B cell (primary cell): ENCODE data around the gene COMT. TPM values are rescaled to one million over a fixed set of nuclear protein-coding genes. Genes with fewer than 3 reads are reported as not detected.

Source experiments
- ATAC-seq: fragments of 200-7000 bp; cut with Tn5 transposase; one replicate; pipeline ENCODE4 v1.10.0; 2021; ENCODE audit warnings: low read depth, mild to moderate bottlenecking, moderate number of reproducible peaks, moderate library complexity
- CTCF ChIA-PET: fragments of 350-600 bp; sonication (Branson Sonifier 250); formaldehyde crosslinking; loops from one replicate; lab custom pipeline; 2021; ENCODE audit warnings: antibody characterized with exemption, inconsistent platforms; lab: Charles Lee
- POLR2A ChIA-PET: fragments of 350-600 bp; sonication (Branson Sonifier 250); formaldehyde crosslinking; loops from one replicate; lab custom pipeline; 2021; ENCODE audit warnings: antibody characterized with exemption; lab: Charles Lee
- DNase-seq: peaks from one replicate; pipeline ENCODE4 v3.0.0; 2013
- H2AFZ ChIP-seq: 2 replicates; pipeline ENCODE4 v1.6.1; 2012; ENCODE audit warnings: mild to moderate bottlenecking, low read depth, low read length; ENCODE audit not compliant: insufficient read depth, poor library complexity, severe bottlenecking
- H3K27ac ChIP-seq, 2 donors: 1 replicate in 1 of 2; 2 replicates in 1 of 2; pipeline ENCODE4 v1.5.1; 2012 to 2013; ENCODE audit warnings: low read length in 2 of 2, mild to moderate bottlenecking in 2 of 2, moderate library complexity in 1 of 2
- H3K27me3 ChIP-seq, 4 experiments: fragments of 200-600 bp in 1 of 4; sonication (generic) in 1 of 4; replicated peaks in 1 of 4; 1 replicate in 2 of 4; 2 replicates in 2 of 4; pipeline versions ENCODE4 v1.6.1 to v1.7.0; 2013 to 2016; ENCODE audit warnings: low read length in 3 of 4, mild to moderate bottlenecking in 2 of 4, mixed read lengths in 1 of 4, moderate library complexity in 1 of 4; ENCODE audit not compliant: insufficient read depth in 4 of 4, control insufficient read depth in 3 of 4; ENCODE audit errors: control extremely low read depth in 1 of 4
- H3K36me3 ChIP-seq, 2 experiments: replicated peaks in 1 of 2; 1 replicate in 1 of 2; 2 replicates in 1 of 2; pipeline versions ENCODE4 v1.6.1 to v1.7.1; 2013; ENCODE audit warnings: low read length in 1 of 2; ENCODE audit not compliant: insufficient read depth in 2 of 2, control insufficient read depth in 1 of 2; ENCODE audit errors: control extremely low read depth in 1 of 2, extremely low read depth in 1 of 2
- H3K4me1 ChIP-seq, 2 donors: fragments of 200-600 bp in 1 of 2; sonication (generic) in 1 of 2; 1 replicate in 1 of 2; 2 replicates in 1 of 2; pipeline versions ENCODE4 v1.5.1 to v1.6.1; 2013 to 2017; ENCODE audit warnings: low read length in 2 of 2; ENCODE audit not compliant: control insufficient read depth in 2 of 2, insufficient read depth in 2 of 2
- H3K4me2 ChIP-seq: replicated peaks from 2 replicates; pipeline ENCODE3; 2012; ENCODE audit warnings: mild to moderate bottlenecking, low read depth, low read length; ENCODE audit not compliant: poor library complexity, severe bottlenecking
- H3K4me3 ChIP-seq, 5 experiments: fragments of 200-600 bp in 1 of 5; sonication (generic) in 1 of 5; 1 replicate in 3 of 5; 2 replicates in 2 of 5; pipeline versions ENCODE4 v1.5.1 to v1.7.0; 2011 to 2016; ENCODE audit warnings: low read length in 4 of 5, mild to moderate bottlenecking in 4 of 5, low read depth in 2 of 5, control low read depth in 1 of 5, moderate library complexity in 1 of 5; ENCODE audit not compliant: insufficient read depth in 1 of 5; ENCODE audit errors: control extremely low read depth in 1 of 5, extremely low read depth in 1 of 5
- H3K79me2 ChIP-seq: fragments of 200-600 bp; sonication (generic); one replicate; pipeline ENCODE4 v1.6.0; 2016; ENCODE audit warnings: low read length; ENCODE audit not compliant: control insufficient read depth, insufficient read depth
- H3K9ac ChIP-seq: fragments of 200-600 bp; sonication (generic); 2 replicates; pipeline ENCODE4 v1.6.1; 2017; ENCODE audit warnings: mild to moderate bottlenecking, low read length, moderate library complexity
- H3K9me3 ChIP-seq, 3 donors: one replicate each; pipeline versions ENCODE4 v1.6.1 to v1.7.1; 2013; ENCODE audit warnings: low read length in 2 of 3; ENCODE audit not compliant: control insufficient read depth in 2 of 3, insufficient read depth in 1 of 3; ENCODE audit errors: control extremely low read depth in 1 of 3
- H4K20me1 ChIP-seq: 2 replicates; pipeline ENCODE4 v1.6.0; 2012; ENCODE audit warnings: mild to moderate bottlenecking, low read length; ENCODE audit not compliant: insufficient read depth, control insufficient read depth, poor library complexity, severe bottlenecking
- H3K27ac Mint-ChIP-seq: one replicate; pipeline ENCODE4 v1.8.0; 2021; ENCODE audit warnings: mixed read lengths
- H3K27me3 Mint-ChIP-seq: one replicate; pipeline ENCODE4 v1.8.0; 2021; ENCODE audit warnings: mixed read lengths
- H3K4me1 Mint-ChIP-seq: one replicate; pipeline ENCODE4 v1.8.0; 2021; ENCODE audit warnings: mixed read lengths
- H3K4me3 Mint-ChIP-seq: one replicate; pipeline ENCODE4 v1.8.0; 2021; ENCODE audit warnings: mixed read lengths
- H3K9me3 Mint-ChIP-seq: one replicate; pipeline ENCODE4 v1.8.0; 2022; ENCODE audit warnings: mixed read lengths; ENCODE audit not compliant: insufficient read depth
- EZH2 ChIP-seq: IDR thresholded peaks from 2 replicates; pipeline ENCODE4 v1.6.1; 2012; ENCODE audit warnings: borderline replicate concordance, low read depth, mild to moderate bottlenecking, moderate library complexity, low read length; ENCODE audit not compliant: insufficient read depth, poor library complexity, severe bottlenecking
- WGBS: methylation state at CpG from one replicate; pipeline ENCODE4 v1.1.5; 2013; ENCODE audit warnings: missing lambda C conversion rate; ENCODE audit not compliant: insufficient coverage; 5-methylcytosine and 5-hydroxymethylcytosine counted together
- intact Hi-C: fragments of 100-400 bp; cut with micrococcal nuclease; formaldehyde crosslinking; loops from one replicate; pipeline ENCODE4 v1.10.0; 2022
- polyA plus RNA-seq: library from polyadenylated mRNA; depleted of rRNA; stranded (reverse); fragments of >200 nt; gene quantifications from 2 replicates; pipeline ENCODE4 v1.2.3, GENCODE V29; 2012
- total RNA-seq, 2 donors: library from RNA; stranded (reverse); fragments of 120-200 nt in 1 of 2; gene quantifications; 1 replicate in 1 of 2; 2 replicates in 1 of 2; pipeline versions ENCODE4 v1.2.3 to v1.2.4, GENCODE V29; 2013 to 2022
- TF ChIP-seq, protein P1 (sequence below): fragments of 200-600 bp; IDR thresholded peaks from one replicate; pipeline ENCODE4 v1.8.0; 2022; ENCODE audit warnings: antibody characterized with exemption, mild to moderate bottlenecking

COMT gene
- total and polyA plus RNA-seq, 2 donors (not counting 1 experiment from before 2014, with no cell fraction given), result 32.6 to 58.3 TPM

DNA sequence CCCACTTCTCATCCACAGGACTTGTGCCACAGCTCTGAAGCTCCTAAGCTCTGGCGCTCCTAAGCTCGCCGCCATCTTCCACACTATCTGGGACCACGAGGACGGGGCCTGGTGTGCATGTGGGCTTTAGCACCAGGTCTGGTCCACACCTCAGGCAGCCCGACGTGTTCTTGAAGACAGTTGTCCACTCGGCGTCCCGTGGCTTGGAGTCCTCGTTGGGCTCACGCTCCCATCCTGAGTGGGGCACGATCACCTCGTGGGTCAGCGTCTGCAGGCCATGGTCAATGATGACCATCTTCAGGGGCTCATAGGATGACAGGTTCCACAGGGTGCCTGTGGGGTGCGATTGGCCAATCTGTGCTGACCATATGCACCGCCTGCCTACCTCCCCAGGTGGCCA is 37.2 kb downstream of the COMT start:
- Mint-ChIP-seq H3K4me1 (peaks cover 9% of the 10 kb centered on the region), H3K27ac (no peak overlapping the region), H3K4me3 (no peak overlapping the region), H3K9me3 (no peaks in the 10 kb centered on the region), H3K27me3 (no peaks in the 10 kb centered on the region)
- no peaks in the 10 kb centered on the region for H3K79me2 ChIP-seq
- 96% methylated on average over 17 of the region's 17 CpGs for WGBS
- no peak for ATAC-seq
- CTCF ChIA-PET, result interaction anchor here (1.2 kb wide), 1 partner anchor 8 kb away, joined by 4 read pairs; no protein-coding TSS in a partner anchor
- H3K27me3 ChIP-seq, result no peaks in the 10 kb centered on the region
- H4K20me1 ChIP-seq, result no peaks in the 10 kb centered on the region
- no peak overlapping the region for H3K27ac ChIP-seq
- DNase-seq, result no peak
- intact Hi-C loops, result no loop called here
- TF ChIP-seq EZH2, result no peak
- TF ChIP-seq, protein P1, sequence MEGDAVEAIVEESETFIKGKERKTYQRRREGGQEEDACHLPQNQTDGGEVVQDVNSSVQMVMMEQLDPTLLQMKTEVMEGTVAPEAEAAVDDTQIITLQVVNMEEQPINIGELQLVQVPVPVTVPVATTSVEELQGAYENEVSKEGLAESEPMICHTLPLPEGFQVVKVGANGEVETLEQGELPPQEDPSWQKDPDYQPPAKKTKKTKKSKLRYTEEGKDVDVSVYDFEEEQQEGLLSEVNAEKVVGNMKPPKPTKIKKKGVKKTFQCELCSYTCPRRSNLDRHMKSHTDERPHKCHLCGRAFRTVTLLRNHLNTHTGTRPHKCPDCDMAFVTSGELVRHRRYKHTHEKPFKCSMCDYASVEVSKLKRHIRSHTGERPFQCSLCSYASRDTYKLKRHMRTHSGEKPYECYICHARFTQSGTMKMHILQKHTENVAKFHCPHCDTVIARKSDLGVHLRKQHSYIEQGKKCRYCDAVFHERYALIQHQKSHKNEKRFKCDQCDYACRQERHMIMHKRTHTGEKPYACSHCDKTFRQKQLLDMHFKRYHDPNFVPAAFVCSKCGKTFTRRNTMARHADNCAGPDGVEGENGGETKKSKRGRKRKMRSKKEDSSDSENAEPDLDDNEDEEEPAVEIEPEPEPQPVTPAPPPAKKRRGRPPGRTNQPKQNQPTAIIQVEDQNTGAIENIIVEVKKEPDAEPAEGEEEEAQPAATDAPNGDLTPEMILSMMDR, result no peak
- POLR2A ChIA-PET, result no interaction called here
- no peak overlapping the region for H3K4me2 ChIP-seq
- H3K4me1 ChIP-seq, result no peaks in the 10 kb centered on the region
- H3K36me3 ChIP-seq, result no peaks in the 10 kb centered on the region
- H3K9me3 ChIP-seq, result no peaks in the 10 kb centered on the region
- no peak overlapping the region for H3K4me3 ChIP-seq
- H3K9ac ChIP-seq, result no peak overlapping the region
- H2AFZ ChIP-seq, result no peak overlapping the region

- TF ChIP-seq, protein P1, result no peak
- no peak for TF ChIP-seq EZH2
- WGBS, result 96% methylated on average over 52 of the region's 52 CpGs
- Mint-ChIP-seq H3K4me1 (peaks cover 6% of the 10 kb centered on the region), H3K9me3 (no peaks in the 10 kb centered on the region), H3K27me3 (no peaks in the 10 kb centered on the region), H3K27ac (no peak overlapping the region), H3K4me3 (no peak overlapping the region)
- CTCF ChIA-PET, result interaction anchor here (1.2 kb wide), 1 partner anchor 10 kb away, joined by 4 read pairs; no protein-coding TSS in a partner anchor
- Histone ChIP-seq H3K36me3 (no peaks in the 10 kb centered on the region), H3K9me3 (no peaks in the 10 kb centered on the region), H3K4me1 (no peaks in the 10 kb centered on the region), H3K27me3 (no peaks in the 10 kb centered on the region), H3K27ac (no peak overlapping the region), H3K79me2 (no peaks in the 10 kb centered on the region), H3K4me3 (no peak overlapping the region), H4K20me1 (no peaks in the 10 kb centered on the region), H3K9ac (no peak overlapping the region), H3K4me2 (no peak overlapping the region), H2AFZ (no peak overlapping the region)
- POLR2A ChIA-PET, result no interaction called here
- intact Hi-C loops, result loop anchor here (5.0 kb wide), 1 partner anchor 602 kb away; no protein-coding TSS in a partner anchor
- DNase-seq (no peak), ATAC-seq (no peak)
Observed at GRCh38 chr22:19979712-19980493, 38.3 kb downstream of the COMT start.
